Activated T-cell treated with anti-CD3 and anti-CD28 coated beads for 48 hours (primary cell): Measurements from ENCODE around the gene ZNF860.
"Not testable (repeated sequence)": the region's sequence is repeated elsewhere in the genome, so short reads cannot be mapped to it uniquely, and the experiment has no call there.

Source experiments
- DNase-seq: peaks from one replicate; pipeline ENCODE4 v3.0.0-alpha.2; 2020; ENCODE audit warnings: low read depth

The ZNF860 gene

GRCh38 chr3:31960793-31961431, 20.6 kb upstream of the ZNF860 start:
- no peak for DNase-seq

GRCh38 chr3:31962801-31963205, 18.7 kb upstream of the ZNF860 start:
- no peak for DNase-seq

- DNase-seq, result no peak
Observed at GRCh38 chr3:31966978-31967591, 14.5 kb upstream of the ZNF860 start.

GRCh38 chr3:31967592-31967991, 14.0 kb upstream of the ZNF860 start:
- no peak for DNase-seq

GRCh38 chr3:31968369-31968926, 13.1 kb upstream of the ZNF860 start:
- DNase-seq, result no peak

- DNase-seq, result no peak
Observed at GRCh38 chr3:31968927-31969418, 12.6 kb upstream of the ZNF860 start.

- DNase-seq, result no peak
Observed at GRCh38 chr3:31971607-31972006, 9.9 kb upstream of the ZNF860 start.

- no peak for DNase-seq
Observed at GRCh38 chr3:31973081-31973480, 8.5 kb upstream of the ZNF860 start.

- DNase-seq, result no peak
Observed at GRCh38 chr3:31973837-31974236, 7.7 kb upstream of the ZNF860 start.

- DNase-seq, result no peak
Observed at GRCh38 chr3:31974471-31974870, 7.1 kb upstream of the ZNF860 start.

- DNase-seq, result no peak
Observed at GRCh38 chr3:31974964-31975363, 6.6 kb upstream of the ZNF860 start.

- DNase-seq, result no peak
Observed at GRCh38 chr3:31976302-31976701, 5.2 kb upstream of the ZNF860 start.

GRCh38 chr3:31977736-31978135, 3.8 kb upstream of the ZNF860 start:
- no peak for DNase-seq

- DNase-seq, result no peak
Observed at GRCh38 chr3:31978553-31978952, 3.0 kb upstream of the ZNF860 start.

- DNase-seq, result no peak
Observed at GRCh38 chr3:31979001-31979697, 2.4 kb upstream of the ZNF860 start.

- DNase-seq, result peak; percentile 31
Observed at GRCh38 chr3:31980530-31981205, 882 bp upstream of the ZNF860 start.

- no peak for DNase-seq
Observed at GRCh38 chr3:31984321-31984720, 2.8 kb downstream of the ZNF860 start.

GRCh38 chr3:31985831-31986230, 4.3 kb downstream of the ZNF860 start:
- DNase-seq, result no peak

- DNase-seq, result no peak
Observed at GRCh38 chr3:31988271-31988670, 6.7 kb downstream of the ZNF860 start.

GRCh38 chr3:31992995-31993394, 11.4 kb downstream of the ZNF860 start:
- DNase-seq, result not testable (repeated sequence)

GRCh38 chr3:31993843-31994242, 12.3 kb downstream of the ZNF860 start:
- DNase-seq, result no peak

GRCh38 chr3:31995026-31995425, 13.5 kb downstream of the ZNF860 start:
- DNase-seq, result not testable (repeated sequence)
